Measurements from ENCODE around the gene TEX2.

Gene TEX2

DNA sequence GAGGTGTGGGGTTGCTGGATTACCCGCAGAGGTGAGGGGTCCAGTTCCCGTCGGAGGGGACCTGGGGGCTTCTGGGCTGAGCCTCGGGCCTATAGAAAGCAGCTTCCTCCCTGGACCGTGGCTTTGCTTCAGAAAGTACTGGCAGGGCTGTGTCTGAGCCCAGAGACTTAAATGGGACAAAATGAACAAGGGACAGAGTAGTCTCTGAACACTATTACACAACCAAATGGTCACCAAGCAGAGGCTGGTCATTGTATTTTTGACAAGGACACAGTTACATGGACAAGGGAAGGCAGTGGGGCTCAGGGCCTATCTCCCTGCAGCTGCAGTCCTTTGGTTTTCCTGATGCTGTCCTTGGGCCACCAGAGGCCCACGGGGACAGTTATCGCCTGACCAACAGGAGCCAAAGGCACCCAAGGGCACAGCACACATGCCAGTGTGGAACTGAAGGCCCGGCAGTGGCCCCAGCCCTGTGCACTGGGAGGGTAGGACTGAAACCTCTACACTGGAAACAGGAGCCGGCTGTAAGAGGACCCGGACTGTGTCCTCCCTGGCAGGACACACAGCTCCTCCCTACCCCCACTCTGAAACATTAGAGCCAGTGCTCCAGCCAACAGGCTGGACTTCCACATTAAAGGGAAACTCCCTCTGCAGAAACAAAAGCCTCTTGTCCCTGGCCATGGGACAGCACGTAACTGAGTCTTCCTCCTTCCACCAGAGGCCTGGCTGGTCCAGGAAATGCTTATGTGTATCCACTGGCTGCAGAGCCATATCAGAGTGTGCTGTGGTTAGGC lies 107.1 kb downstream of the TEX2 start:
- no peak for DNase-seq

DNA sequence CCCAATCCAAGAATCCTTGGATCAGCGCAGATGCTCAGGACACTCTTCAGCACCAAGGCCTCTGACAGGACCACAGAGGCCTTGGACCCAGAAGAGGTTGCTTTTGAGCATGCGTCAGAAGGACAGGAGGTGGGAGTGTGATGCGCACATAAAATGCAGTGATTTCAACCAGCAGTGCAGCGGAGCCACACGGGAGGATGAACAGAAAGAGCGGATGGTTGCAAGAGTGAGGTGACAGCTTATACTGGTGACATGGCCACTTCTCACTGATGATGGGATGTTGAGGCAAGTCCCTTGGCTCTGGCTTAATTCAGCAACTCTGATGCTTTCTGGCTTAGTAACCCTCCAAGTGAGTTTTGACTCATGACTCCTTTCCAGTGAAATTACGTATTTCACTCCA lies 107.9 kb downstream of the TEX2 start:
- DNase-seq, result no peak

- no peak for DNase-seq
Observed at GRCh38 chr17:64154717-64155116, 108.3 kb downstream of the TEX2 start.

DNA sequence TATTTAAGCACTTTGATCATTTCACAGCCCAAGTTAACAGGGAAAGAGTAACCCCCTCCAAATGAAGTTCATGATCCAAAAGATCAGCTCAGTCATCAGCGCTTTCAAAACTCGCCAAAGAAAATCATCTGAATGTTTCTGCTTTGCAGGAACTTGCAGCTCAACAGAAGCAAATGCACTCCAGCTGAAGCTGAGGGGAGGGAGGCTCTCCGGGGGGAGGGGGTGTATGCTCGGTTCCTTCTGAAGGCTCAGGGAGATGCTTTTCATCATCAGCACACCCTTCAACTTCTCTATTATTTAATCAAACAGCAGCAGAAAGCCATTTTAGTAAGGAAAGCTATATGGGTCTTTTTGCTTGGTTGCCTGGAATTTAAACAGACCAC lies 108.8 kb downstream of the TEX2 start:
- DNase-seq, result peak in 1 of 2 donors; percentile 37

DNA sequence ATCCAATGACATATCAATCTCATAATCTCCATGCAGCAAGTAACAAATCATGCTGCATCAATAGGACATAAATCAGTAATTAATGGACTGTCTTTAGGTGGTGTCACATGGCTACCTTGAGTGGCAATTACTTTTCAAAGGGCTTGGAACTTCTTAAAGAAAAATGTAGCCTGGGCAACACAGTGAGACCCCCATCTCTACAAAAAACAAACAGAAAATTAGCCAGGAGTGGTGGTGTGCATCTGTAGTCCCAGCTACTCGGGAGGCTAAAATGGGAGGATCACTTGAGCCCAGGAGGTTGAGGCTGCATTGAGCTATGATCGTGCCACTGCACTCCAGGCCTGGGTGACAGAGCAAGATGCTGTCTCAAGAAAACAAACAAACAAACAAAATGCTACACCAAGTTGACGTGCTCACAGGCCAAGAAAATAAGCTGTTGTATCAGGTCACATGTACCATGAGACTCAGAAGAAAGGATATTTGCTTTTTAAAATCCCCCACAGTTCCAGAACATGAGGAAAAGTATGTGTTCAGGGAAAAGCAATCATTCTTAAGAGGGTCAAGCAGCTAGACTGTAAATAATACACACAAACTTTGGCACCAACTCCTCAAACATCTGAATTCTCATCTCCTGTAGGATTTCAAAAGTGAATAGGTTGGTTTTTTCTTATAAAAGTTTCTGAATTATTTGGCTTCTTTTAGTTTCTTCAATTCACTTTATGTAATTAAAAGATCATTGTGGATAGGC lies 109.3 kb downstream of the TEX2 start:
- DNase-seq, result no peak

DNA sequence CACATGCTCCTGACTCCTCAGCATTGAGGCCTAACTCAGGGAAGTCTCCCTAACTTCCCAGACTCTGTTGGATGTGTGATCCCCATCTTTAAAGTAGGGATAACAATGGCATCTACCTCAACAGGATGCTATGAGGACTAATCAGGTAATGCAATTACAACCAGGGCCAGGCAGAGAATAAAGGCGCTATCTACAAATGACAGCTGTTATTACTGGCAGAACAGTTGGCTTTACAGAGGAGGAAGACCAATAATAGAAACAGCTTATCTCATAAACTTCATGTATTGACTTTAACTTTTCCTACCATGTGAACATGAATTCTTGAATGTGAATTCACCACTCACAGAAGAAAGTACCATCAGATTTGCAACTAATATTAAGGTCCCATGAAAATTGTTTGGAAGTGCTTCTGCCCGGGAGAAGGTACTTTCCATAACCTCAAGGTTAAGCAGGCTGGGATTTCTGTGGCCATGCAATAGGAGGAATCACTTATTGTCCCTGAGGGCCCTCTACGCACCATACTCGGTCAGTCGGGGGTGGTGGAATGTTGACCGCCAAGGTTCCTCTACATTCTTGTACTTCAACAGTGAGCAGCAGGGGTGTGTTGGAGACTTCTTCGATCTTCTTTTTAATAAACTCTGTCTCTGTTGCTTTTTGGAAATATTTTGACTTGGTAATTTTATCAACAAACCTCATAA lies 110.5 kb downstream of the TEX2 start:
- no peak for DNase-seq

DNA sequence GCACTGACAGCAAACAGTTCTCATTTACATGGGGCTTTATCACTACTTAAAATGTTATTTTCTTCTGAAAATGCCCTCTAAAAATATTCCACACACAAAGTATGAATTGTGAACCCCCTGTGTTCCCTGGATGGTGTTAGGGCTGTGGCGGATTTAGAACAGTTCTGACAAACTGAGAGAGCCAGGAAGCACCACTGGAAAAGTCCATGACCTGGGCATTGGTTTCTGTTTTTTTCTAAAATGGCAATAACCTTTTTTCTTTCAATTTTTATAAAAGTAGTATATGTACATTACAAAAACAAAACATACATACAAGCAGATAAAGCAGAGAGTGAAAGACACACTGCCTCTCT lies 112.1 kb downstream of the TEX2 start:
- no peak for DNase-seq

- no peak for DNase-seq
Observed at GRCh38 chr17:64150237-64151015, 112.6 kb downstream of the TEX2 start.

GRCh38 chr17:64149196-64149595 lies 113.9 kb downstream of the TEX2 start:
- DNase-seq, result no peak

DNA sequence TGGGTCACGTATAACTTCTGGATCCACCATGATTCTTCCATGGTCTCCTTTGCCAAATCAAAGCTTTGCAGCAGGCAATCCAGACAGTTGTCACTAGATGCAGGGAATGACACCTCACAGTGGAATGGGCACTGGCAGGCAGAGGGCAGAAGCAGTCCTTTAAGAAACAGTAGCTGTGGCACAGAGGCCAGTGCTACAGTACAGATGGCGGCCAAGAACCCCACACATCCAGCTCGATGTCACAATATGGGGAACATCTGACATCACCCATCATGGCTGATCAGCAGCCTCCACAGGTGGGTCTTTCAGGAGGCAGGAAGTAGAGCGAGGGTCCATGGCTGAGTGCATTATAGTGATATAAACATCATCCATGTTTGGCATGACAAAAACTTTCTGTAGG lies 114.4 kb downstream of the TEX2 start:
- no peak for DNase-seq

GRCh38 chr17:64148017-64148631 lies 114.9 kb downstream of the TEX2 start:
- DNase-seq, result no peak

DNA sequence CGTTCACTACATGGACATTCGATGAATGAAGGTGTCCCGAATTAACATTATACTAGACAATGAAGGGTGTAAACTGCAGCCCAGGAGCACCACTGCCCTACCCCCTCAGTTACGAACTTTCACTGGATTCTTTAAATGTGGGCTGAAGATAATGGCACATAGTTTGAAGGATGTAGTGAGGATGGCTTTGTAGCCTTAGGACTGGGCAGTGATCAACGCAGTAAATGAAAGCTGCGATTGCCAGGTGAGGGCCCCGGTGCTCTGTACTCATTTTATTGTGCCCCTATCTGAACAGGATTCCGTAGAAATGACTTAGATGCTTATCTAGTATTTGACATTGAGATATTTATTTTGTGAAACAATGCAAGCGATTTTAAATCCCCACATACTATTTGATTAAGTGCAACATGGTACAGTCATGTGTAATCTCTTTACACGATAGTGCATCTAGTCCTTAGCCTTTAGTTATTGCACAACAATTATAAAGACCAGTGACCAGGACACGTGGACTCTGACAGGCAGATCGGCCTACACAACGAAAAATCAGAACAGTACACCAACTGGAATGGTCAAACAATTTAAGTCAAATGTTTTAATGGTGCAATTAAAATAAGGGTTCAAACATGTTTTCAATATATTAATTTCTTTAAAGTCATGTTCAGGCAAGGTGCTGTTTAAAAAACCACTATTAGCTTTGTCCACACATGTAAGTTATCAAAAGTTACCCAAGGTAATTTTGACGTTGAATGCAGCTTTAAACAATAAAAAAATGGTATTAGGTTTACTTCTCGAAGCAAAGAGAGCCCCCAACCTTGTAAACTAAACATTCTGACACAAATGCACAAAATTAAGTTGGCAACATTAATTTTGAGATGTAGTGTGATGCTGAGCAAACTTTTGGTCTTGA lies 115.7 kb downstream of the TEX2 start:
- no peak for DNase-seq

DNA sequence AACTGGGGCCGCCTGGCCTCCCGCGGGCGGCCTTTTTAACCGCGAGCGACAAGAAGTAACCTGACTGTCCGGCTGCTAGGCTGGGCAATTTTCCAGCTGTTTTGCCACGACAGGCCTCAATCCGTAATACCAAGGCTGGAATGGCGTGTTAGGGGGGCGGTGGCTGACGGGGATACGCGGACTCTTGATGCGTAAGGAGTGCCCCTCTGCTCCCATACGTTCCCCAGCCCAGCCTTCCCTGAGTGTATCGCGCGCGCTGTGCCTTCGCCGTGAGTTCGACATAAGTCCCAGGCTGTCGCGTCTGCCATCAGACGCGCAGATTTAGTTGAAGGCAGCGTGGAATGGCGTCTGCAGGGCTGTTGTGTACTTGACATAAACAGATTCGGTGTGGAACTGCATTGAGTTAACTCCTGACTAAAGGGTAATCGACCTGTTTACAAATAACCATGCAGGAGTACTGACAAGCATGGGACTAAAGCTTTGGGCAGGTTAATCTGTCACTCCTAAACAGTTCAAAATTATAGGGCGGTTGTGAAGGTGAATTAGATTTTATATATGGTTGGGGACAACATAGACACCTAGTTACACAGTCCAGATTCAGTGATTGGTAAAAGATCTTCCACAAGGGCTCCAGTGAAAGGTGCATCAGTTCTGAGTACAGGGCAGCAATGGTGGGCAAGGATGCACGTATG lies 116.5 kb downstream of the TEX2 start:
- DNase-seq, result peak in 1 of 2 donors; percentile 15

GRCh38 chr17:64145751-64146417 lies 117.2 kb downstream of the TEX2 start:
- peak; percentile 77 to 97 for DNase-seq

DNA sequence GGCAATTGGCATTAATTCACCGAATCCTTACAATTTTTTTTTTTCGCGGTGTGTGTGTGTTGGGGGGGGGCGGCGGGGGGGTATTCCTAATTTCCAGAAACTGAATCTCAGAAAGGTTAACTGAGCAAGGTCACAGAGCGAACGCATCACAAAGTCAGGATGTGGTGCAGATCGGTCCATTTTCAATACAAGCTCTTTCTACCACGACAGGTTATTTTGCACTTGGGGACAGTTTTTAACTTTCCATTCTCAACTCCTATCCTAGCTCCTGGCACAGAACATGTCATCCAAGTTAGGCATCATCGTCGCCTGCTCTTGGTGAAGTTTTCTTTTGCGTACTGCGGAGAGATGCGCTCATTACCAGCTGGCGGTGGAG lies 117.7 kb downstream of the TEX2 start:
- DNase-seq, result no peak

DNA sequence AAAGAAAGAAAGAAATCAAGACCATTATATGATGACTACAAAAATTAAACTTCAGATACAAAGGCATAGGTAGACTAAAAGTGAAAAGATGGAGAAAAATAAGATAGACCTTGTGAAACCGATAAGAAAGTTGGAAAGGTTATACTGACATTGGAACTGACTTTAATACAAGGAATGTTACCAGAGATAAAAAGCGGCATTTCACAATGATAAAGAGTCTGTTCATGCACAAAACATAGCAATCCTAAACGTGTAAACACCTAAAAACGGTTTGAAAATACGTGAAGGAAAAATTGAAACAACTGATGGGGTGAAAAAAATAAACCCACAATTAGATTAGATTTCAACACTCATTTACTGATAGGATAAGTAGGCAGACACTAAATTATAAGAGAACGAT lies 123.5 kb downstream of the TEX2 start:
- no peak for DNase-seq

- no peak for DNase-seq
Observed at GRCh38 chr17:64138441-64138840, 124.6 kb downstream of the TEX2 start.

DNA sequence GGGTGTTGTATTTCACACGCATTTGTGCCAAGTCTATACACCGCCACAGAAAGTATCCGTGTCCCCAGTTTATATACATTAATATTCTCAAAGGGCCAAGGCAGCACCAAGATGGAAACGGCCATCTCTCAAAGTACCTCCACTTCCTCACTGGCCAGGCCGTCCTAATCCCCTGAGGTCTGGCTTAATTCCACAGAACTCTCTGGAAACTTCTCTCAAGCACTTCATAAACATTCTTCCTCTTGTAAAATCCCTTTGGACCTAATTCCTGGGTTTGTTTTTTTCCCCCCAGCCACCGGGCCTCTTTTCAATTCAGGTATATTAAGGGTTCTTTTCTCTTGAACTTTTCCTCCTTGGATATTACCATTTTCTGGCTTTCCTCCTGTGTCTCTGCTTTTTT lies 128.1 kb downstream of the TEX2 start:
- no peak for DNase-seq

DNA sequence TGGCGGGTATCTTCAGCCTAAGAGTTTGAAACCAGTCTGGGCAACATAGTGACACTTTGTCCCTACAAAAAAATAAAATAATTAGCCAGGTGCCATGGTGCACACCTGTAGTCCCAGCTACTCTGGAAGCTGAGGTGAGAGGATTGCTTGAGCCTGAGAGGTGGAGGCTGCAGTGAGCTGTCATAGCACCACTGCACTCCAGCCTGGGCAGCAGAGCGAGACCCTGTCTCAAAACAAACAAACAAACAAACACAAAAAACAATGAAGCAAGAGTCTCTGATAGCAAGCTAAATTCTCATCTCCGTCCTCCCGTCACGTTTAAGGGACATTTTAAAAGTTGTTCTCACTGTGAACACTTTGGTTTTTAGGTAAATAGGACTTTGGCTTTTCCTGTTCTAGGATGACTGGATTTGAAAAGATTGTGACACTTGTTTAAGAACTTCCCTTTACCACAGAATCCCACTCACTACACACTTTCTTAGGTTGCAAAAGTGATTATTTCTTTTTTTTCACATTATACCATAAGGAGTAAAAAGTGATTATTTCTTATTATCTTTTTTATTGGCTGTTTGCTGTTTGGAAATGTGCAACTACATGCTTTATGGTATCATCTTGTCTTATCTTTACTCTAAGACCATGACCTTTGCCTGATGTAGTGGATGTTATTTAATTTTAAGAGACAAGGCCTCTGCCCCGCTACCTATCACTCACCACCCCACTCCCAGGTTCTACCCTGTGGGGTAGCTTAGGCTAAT lies 128.7 kb downstream of the TEX2 start:
- DNase-seq, result no peak
